GM12878 (cell line): ENCODE results near the gene TMEM132C. TPM values are rescaled to one million over a fixed set of nuclear protein-coding genes. Genes with fewer than 3 reads are reported as not detected.

ENCODE experiments used
- ATAC-seq: fragments of 200-7000 bp; cut with Tn5 transposase; 3 replicates; pipeline ENCODE4 v1.9.1; 2020; ENCODE audit warnings: mild to moderate bottlenecking, moderate library complexity
- BruUV-seq: library from RNA; stranded (reverse); fragments of 400-500 nt; replicated peaks from 2 replicates; lab custom pipeline; 2021; lab: Mats Ljungman, UMichigan
- CTCF ChIA-PET: fragments of 300-600 bp; sonication (Branson Sonifier 250); formaldehyde crosslinking; extraction: SDS; loops from one replicate; lab custom pipeline; 2021; ENCODE audit warnings: inconsistent platforms; lab: Yijun Ruan, JAX
- POLR2A ChIA-PET: fragments of 350-600 bp; formaldehyde crosslinking; extraction: SDS; loops from one replicate; lab custom pipeline; 2021; ENCODE audit warnings: inconsistent platforms; lab: Charles Lee
- RAD21 ChIA-PET: fragments of 300-600 bp; sonication (Branson Sonifier 250); formaldehyde crosslinking; loops from one replicate; lab custom pipeline; 2023; ENCODE audit warnings: antibody characterized with exemption; ENCODE audit not compliant: unreplicated experiment; lab: Charles Lee
- SMC1A ChIA-PET: fragments of 300-600 bp; sonication (Branson Sonifier 250); formaldehyde crosslinking; loops from one replicate; lab custom pipeline; 2023; ENCODE audit not compliant: unreplicated experiment, uncharacterized antibody; lab: Charles Lee
- DNase-seq: peaks from one replicate; pipeline ENCODE4 v3.0.0-alpha.2; 2011; ENCODE audit warnings: low read depth, low spot score
- FAIRE-seq: peaks from 3 replicates; lab custom pipeline; 2011; peaks lifted over from hg19 to GRCh38; lab: Jason Lieb, UNC
- H2AFZ ChIP-seq: 2 replicates; pipeline ENCODE4 v1.6.0; 2011; ENCODE audit warnings: low read depth, low read length, control low read depth; ENCODE audit not compliant: control insufficient read depth
- H3K27ac ChIP-seq: 2 replicates; pipeline ENCODE4 v1.5.1; 2011; ENCODE audit warnings: control low read depth; ENCODE audit not compliant: control insufficient read depth, insufficient read depth
- H3K27me3 ChIP-seq, 2 experiments: replicated peaks in 1 of 2; 2 replicates each; pipeline versions ENCODE4 v1.6.0 to v1.6.1; 2011; ENCODE audit warnings: low read length in 1 of 2; ENCODE audit not compliant: control insufficient read depth in 2 of 2, insufficient read depth in 2 of 2
- H3K36me3 ChIP-seq, 2 experiments: 2 replicates each; pipeline ENCODE4 v1.5.1; 2011; ENCODE audit warnings: low read length in 1 of 2; ENCODE audit not compliant: control insufficient read depth in 2 of 2, insufficient read depth in 2 of 2
- H3K4me1 ChIP-seq: 2 replicates; pipeline ENCODE4 v1.6.1; 2011; ENCODE audit warnings: mild to moderate bottlenecking, low read length, moderate library complexity, mixed read lengths; ENCODE audit not compliant: control insufficient read depth, insufficient read depth
- H3K4me2 ChIP-seq: 2 replicates; pipeline ENCODE4 v1.6.0; 2011; ENCODE audit warnings: control low read depth; ENCODE audit not compliant: control insufficient read depth, insufficient read depth
- H3K4me3 ChIP-seq: fragments of 200-600 bp; sonication (generic); 2 replicates; pipeline ENCODE4 v1.5.1; 2016
- H3K79me2 ChIP-seq: 2 replicates; pipeline ENCODE4 v1.6.0; 2011; ENCODE audit warnings: low read length; ENCODE audit not compliant: control insufficient read depth, insufficient read depth
- H3K9ac ChIP-seq: 2 replicates; pipeline ENCODE4 v1.8.0; 2011; ENCODE audit warnings: low read length, control low read depth, mixed read lengths; ENCODE audit not compliant: control insufficient read depth, insufficient read depth
- H3K9me3 ChIP-seq: replicated peaks from 3 replicates; pipeline ENCODE4 v1.5.1; 2011; ENCODE audit warnings: mild to moderate bottlenecking, low read length; ENCODE audit not compliant: control insufficient read depth, insufficient read depth
- H4K20me1 ChIP-seq: 2 replicates; pipeline ENCODE4 v1.6.0; 2011; ENCODE audit not compliant: control insufficient read depth, insufficient read depth
- BRCA1 ChIP-seq: IDR thresholded peaks from 2 replicates; pipeline ENCODE4 v1.6.1; 2011; ENCODE audit warnings: low read depth, low read length, improper control_type of control experiment
- CEBPB ChIP-seq, 2 experiments: fragments of 150-350 bp in 1 of 2; IDR thresholded peaks; 2 replicates each; pipeline ENCODE4 v1.6.1; 2012 to 2014; ENCODE audit warnings: low read depth in 2 of 2, low read length in 2 of 2, borderline replicate concordance in 1 of 2, inconsistent platforms in 1 of 2
- CREB1 ChIP-seq: IDR thresholded peaks from 2 replicates; pipeline ENCODE4 v1.6.1; 2012; ENCODE audit warnings: low read depth, mild to moderate bottlenecking, inconsistent platforms
- EZH2 ChIP-seq: IDR thresholded peaks from 2 replicates; pipeline ENCODE4 v1.6.1; 2012; ENCODE audit warnings: low read depth, mild to moderate bottlenecking, control low read depth, inconsistent platforms, low read length, borderline replicate concordance; ENCODE audit not compliant: control insufficient read depth
- RFX5 ChIP-seq: IDR thresholded peaks from 2 replicates; pipeline ENCODE4 v1.6.1; 2011; ENCODE audit warnings: low read depth, low read length, improper control_type of control experiment
- WGBS: methylation state at CpG from one replicate; pipeline ENCODE4 v1.1.6; 2016; ENCODE audit warnings: low lambda C conversion rate; ENCODE audit not compliant: insufficient replicate concordance, insufficient coverage; ENCODE audit errors: missing lambda C conversion rate; 5-methylcytosine and 5-hydroxymethylcytosine counted together
- in situ Hi-C: fragments of 300-500 bp; cut with MboI; formaldehyde crosslinking; loops from 9 replicates; pipeline ENCODE4 v1.14.3; 2018; ENCODE audit warnings: mixed read lengths
- intact Hi-C: fragments of 100-400 bp; cut with micrococcal nuclease; formaldehyde crosslinking; loops from one replicate; pipeline ENCODE4 v1.14.2; 2022; ENCODE audit not compliant: unreplicated experiment
- polyA plus RNA-seq, 11 experiments: library from polyadenylated mRNA; depleted of rRNA in 4 of 11; unstranded in 6 of 11; stranded (reverse) in 5 of 11; fragments of >200 nt; fragmentation: Nextera tagmentation in 4 of 11; fragmentation: Illumina TruSeq in 1 of 11; extraction: Ambion mirVana in 4 of 11; extraction: Trizol in 1 of 11; gene quantifications; 1 replicate in 1 of 11; 2 replicates in 10 of 11; pipeline versions ENCODE4 v1.2.1 to v1.2.3, GENCODE V29; 2011 to 2016; ENCODE audit warnings: inconsistent platforms in 2 of 11, missing spikeins in 2 of 11, low read depth in 1 of 11
- total RNA-seq, 4 experiments: library from RNA; depleted of rRNA in 3 of 4; stranded (reverse); fragments of >200 nt in 3 of 4; fragmentation: Illumina TruSeq in 1 of 4; extraction: Trizol in 1 of 4; gene quantifications; 2 replicates each; pipeline versions ENCODE4 v1.2.1 to v1.2.3, GENCODE V29; 2013 to 2021
- TF ChIP-seq, protein P1 (sequence below): IDR thresholded peaks from 2 replicates; pipeline ENCODE4 v1.6.1; 2011; ENCODE audit warnings: mild to moderate bottlenecking, low read depth, low read length, moderate library complexity; ENCODE audit not compliant: insufficient replicate concordance
- TF ChIP-seq, protein P2 (sequence below): IDR thresholded peaks from 2 replicates; pipeline ENCODE4 v1.6.1; 2012; ENCODE audit warnings: improper control_type of control experiment, low read depth, low read length; ENCODE audit not compliant: insufficient replicate concordance
- TF ChIP-seq, protein P3 (sequence below): fragments of 450-650 bp; IDR thresholded peaks from 2 replicates; pipeline ENCODE4 v1.6.1; 2017; ENCODE audit warnings: mild to moderate bottlenecking, moderate library complexity

The TMEM132C gene
- total and polyA plus RNA-seq, 10 of the 15 experiments (the other 5 are each of a cell fraction or from before 2014, with no cell fraction given): not detected

DNA sequence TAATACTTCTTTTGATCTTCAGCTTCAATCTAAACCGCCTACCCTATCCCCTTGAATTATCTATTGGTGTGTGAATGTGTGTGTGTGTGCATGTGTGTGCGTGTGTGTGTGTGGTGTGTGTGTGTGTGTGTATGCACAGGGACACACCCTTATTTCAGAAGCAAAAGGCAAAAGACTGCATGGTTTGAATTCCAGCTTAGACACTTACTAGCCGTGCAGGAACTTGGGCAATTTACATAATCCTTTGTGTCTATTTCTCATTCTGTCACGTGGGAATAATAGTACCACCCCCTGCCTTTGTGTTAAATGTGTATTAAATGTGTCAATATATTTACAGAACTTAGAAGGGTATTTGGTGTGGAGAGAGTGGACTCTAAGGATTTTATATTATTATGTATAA, 251.7 kb downstream of the TMEM132C start:
- no peaks in the 10 kb centered on the region for H4K20me1 ChIP-seq
- no peak for FAIRE-seq
- no peaks in the 10 kb centered on the region; the same call in 2 of the 3 replicates for H3K9me3 ChIP-seq
- no peak overlapping the region for H2AFZ ChIP-seq
- no peak for ATAC-seq
- no TSS peak for BruUV-seq
- H3K27me3 ChIP-seq: no peaks in the 10 kb centered on the region
- in situ Hi-C loops: no loop called here
- DNase-seq: no peak
- H3K4me1 ChIP-seq: no peaks in the 10 kb centered on the region
- TF ChIP-seq, protein P1, sequence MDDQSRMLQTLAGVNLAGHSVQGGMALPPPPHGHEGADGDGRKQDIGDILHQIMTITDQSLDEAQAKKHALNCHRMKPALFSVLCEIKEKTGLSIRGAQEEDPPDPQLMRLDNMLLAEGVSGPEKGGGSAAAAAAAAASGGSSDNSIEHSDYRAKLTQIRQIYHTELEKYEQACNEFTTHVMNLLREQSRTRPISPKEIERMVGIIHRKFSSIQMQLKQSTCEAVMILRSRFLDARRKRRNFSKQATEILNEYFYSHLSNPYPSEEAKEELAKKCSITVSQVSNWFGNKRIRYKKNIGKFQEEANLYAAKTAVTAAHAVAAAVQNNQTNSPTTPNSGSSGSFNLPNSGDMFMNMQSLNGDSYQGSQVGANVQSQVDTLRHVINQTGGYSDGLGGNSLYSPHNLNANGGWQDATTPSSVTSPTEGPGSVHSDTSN: no peak
- TF ChIP-seq EZH2 (no peak), RFX5 (no peak), CEBPB (IDR thresholded peaks at IDR 0.05; ENCODE audit: borderline replicate concordance in 1 of 2, low read depth in 2 of 2, low read length in 2 of 2) (no peak), BRCA1 (no peak), CREB1 (no peak)
- TF ChIP-seq, protein P2, sequence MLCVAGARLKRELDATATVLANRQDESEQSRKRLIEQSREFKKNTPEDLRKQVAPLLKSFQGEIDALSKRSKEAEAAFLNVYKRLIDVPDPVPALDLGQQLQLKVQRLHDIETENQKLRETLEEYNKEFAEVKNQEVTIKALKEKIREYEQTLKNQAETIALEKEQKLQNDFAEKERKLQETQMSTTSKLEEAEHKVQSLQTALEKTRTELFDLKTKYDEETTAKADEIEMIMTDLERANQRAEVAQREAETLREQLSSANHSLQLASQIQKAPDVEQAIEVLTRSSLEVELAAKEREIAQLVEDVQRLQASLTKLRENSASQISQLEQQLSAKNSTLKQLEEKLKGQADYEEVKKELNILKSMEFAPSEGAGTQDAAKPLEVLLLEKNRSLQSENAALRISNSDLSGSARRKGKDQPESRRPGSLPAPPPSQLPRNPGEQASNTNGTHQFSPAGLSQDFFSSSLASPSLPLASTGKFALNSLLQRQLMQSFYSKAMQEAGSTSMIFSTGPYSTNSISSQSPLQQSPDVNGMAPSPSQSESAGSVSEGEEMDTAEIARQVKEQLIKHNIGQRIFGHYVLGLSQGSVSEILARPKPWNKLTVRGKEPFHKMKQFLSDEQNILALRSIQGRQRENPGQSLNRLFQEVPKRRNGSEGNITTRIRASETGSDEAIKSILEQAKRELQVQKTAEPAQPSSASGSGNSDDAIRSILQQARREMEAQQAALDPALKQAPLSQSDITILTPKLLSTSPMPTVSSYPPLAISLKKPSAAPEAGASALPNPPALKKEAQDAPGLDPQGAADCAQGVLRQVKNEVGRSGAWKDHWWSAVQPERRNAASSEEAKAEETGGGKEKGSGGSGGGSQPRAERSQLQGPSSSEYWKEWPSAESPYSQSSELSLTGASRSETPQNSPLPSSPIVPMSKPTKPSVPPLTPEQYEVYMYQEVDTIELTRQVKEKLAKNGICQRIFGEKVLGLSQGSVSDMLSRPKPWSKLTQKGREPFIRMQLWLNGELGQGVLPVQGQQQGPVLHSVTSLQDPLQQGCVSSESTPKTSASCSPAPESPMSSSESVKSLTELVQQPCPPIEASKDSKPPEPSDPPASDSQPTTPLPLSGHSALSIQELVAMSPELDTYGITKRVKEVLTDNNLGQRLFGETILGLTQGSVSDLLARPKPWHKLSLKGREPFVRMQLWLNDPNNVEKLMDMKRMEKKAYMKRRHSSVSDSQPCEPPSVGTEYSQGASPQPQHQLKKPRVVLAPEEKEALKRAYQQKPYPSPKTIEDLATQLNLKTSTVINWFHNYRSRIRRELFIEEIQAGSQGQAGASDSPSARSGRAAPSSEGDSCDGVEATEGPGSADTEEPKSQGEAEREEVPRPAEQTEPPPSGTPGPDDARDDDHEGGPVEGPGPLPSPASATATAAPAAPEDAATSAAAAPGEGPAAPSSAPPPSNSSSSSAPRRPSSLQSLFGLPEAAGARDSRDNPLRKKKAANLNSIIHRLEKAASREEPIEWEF: no peak
- TF ChIP-seq, protein P3, sequence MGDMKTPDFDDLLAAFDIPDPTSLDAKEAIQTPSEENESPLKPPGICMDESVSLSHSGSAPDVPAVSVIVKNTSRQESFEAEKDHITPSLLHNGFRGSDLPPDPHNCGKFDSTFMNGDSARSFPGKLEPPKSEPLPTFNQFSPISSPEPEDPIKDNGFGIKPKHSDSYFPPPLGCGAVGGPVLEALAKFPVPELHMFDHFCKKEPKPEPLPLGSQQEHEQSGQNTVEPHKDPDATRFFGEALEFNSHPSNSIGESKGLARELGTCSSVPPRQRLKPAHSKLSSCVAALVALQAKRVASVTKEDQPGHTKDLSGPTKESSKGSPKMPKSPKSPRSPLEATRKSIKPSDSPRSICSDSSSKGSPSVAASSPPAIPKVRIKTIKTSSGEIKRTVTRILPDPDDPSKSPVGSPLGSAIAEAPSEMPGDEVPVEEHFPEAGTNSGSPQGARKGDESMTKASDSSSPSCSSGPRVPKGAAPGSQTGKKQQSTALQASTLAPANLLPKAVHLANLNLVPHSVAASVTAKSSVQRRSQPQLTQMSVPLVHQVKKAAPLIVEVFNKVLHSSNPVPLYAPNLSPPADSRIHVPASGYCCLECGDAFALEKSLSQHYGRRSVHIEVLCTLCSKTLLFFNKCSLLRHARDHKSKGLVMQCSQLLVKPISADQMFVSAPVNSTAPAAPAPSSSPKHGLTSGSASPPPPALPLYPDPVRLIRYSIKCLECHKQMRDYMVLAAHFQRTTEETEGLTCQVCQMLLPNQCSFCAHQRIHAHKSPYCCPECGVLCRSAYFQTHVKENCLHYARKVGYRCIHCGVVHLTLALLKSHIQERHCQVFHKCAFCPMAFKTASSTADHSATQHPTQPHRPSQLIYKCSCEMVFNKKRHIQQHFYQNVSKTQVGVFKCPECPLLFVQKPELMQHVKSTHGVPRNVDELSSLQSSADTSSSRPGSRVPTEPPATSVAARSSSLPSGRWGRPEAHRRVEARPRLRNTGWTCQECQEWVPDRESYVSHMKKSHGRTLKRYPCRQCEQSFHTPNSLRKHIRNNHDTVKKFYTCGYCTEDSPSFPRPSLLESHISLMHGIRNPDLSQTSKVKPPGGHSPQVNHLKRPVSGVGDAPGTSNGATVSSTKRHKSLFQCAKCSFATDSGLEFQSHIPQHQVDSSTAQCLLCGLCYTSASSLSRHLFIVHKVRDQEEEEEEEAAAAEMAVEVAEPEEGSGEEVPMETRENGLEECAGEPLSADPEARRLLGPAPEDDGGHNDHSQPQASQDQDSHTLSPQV: no peak
- TF ChIP-seq, all 136 proteins: peak for 0
- Histone ChIP-seq H3K27ac (no peak overlapping the region), H3K4me2 (no peak overlapping the region), H3K9ac (no peak overlapping the region), H3K79me2 (no peaks in the 10 kb centered on the region), H3K4me3 (no peak overlapping the region), H3K36me3 (no peaks in the 10 kb centered on the region)
- ChIA-PET RAD21 (interaction anchor here (0.6 kb wide), 1 partner anchor 324 kb away, joined by 3 read pairs; no protein-coding TSS in a partner anchor), POLR2A (no interaction called here), SMC1A (no interaction called here), CTCF (no interaction called here)
- intact Hi-C loops: no loop called here
- 28% methylated on average over 4 of the region's 4 CpGs for WGBS
